Thymus (tissue), 14 donors: Measurements from ENCODE around the gene SLC45A2. TPM values are rescaled to one million over a fixed set of nuclear protein-coding genes. Genes with fewer than 3 reads are reported as not detected.
"Not testable (repeated sequence)": the region's sequence is repeated elsewhere in the genome, so short reads cannot be mapped to it uniquely, and the experiment has no call there.

Source experiments
- DNase-seq, 9 donors: peaks; one replicate each; pipeline ENCODE4 v3.0.0-alpha.2; 2013; ENCODE audit warnings: low spot score in 9 of 9, low read depth in 6 of 9, missing footprints in 1 of 9
- H3K27ac ChIP-seq, 2 donors: one replicate each; pipeline ENCODE4 v1.5.1; 2013; ENCODE audit warnings: control low read depth in 1 of 2, low read depth in 1 of 2, low read length in 1 of 2, mild to moderate bottlenecking in 1 of 2, moderate library complexity in 1 of 2
- H3K27me3 ChIP-seq, 2 donors: one replicate each; pipeline ENCODE4 v1.5.1; 2013; ENCODE audit warnings: low read length in 1 of 2; ENCODE audit not compliant: control insufficient read depth in 2 of 2, insufficient read depth in 1 of 2
- H3K36me3 ChIP-seq, 2 donors: one replicate each; pipeline ENCODE4 v1.5.1; 2013; ENCODE audit warnings: low read length in 1 of 2, mild to moderate bottlenecking in 1 of 2, moderate library complexity in 1 of 2; ENCODE audit not compliant: control insufficient read depth in 2 of 2, insufficient read depth in 2 of 2
- H3K4me1 ChIP-seq, 2 donors: one replicate each; pipeline ENCODE4 v1.5.1; 2013; ENCODE audit warnings: low read length in 2 of 2; ENCODE audit not compliant: control insufficient read depth in 2 of 2, insufficient read depth in 2 of 2
- H3K4me3 ChIP-seq, 2 donors: one replicate each; pipeline ENCODE4 v1.5.1; 2013; ENCODE audit warnings: low read length in 2 of 2, control low read depth in 1 of 2, mild to moderate bottlenecking in 1 of 2
- H3K9me3 ChIP-seq, 2 donors: one replicate each; pipeline ENCODE4 v1.5.1; 2013; ENCODE audit warnings: low read length in 1 of 2, mild to moderate bottlenecking in 1 of 2; ENCODE audit not compliant: control insufficient read depth in 2 of 2, insufficient read depth in 1 of 2
- WGBS: extraction: QIAGEN DNeasy Blood & Tissue Kit; methylation state at CpG from one replicate; pipeline ENCODE4 v1.1.7; 2013; 5-methylcytosine and 5-hydroxymethylcytosine counted together
- long read RNA-seq, 10 donors: transcript quantifications; one replicate each; lab custom pipeline, GENCODE V29; 2026
- polyA plus RNA-seq: library from polyadenylated mRNA; stranded (reverse); fragments of 200-250 nt; gene quantifications from one replicate; pipeline ENCODE4 v1.2.3, GENCODE V29; 2013
- total RNA-seq: library from RNA; stranded (reverse); fragments of 120-200 nt; gene quantifications from one replicate; pipeline ENCODE4 v1.2.4, GENCODE V29; 2013
- donor health status: healthy.

Gene SLC45A2
- total RNA-seq: not detected
- 0.05 TPM for polyA plus RNA-seq
- long read RNA-seq, donor 1: 0 reads
- long read RNA-seq, donor 2: 0 reads
- long read RNA-seq, donor 3: 0 reads
- long read RNA-seq, donor 4: 0 reads
- long read RNA-seq, donor 5: 0 reads
- long read RNA-seq, donor 6: 0 reads
- long read RNA-seq, donor 7: 0 reads
- long read RNA-seq, donor 8: 0 reads
- long read RNA-seq, donor 9: 0 reads
- long read RNA-seq, donor 10: 0 reads

- Histone ChIP-seq H3K4me3 (no peak within 1 kb of the TSS), H3K27me3 (no peaks in the 10 kb centered on the region), H3K27ac (no peak within 1 kb of the TSS), H3K4me1 (no peaks in the 10 kb centered on the region), H3K36me3 (peaks cover 6 to 10% of the 10 kb centered on the region in 2 donors), H3K9me3 (peaks cover 0 to 1% of the 10 kb centered on the region in 2 donors)
- WGBS: 96% methylated on average over 7 of the region's 7 CpGs
- no peak for DNase-seq
Measured at GRCh38 chr5:33984671-33985124, at the start of gene SLC45A2. TSS of gene SLC45A2 (minus strand) at chr5:33984693. CDS start at chr5:33984583, 110 bp downstream.

- H3K4me1 ChIP-seq: no peaks in the 10 kb centered on the region
- H3K36me3 ChIP-seq: peaks cover 14 to 28% of the 10 kb centered on the region in 2 donors
- WGBS: 97% methylated on average over 3 of the region's 3 CpGs
- no peaks in the 10 kb centered on the region for H3K27me3 ChIP-seq
- DNase-seq: no peak
- H3K9me3 ChIP-seq: no peaks in the 10 kb centered on the region
- H3K4me3 ChIP-seq: no peak overlapping the region
- no peak overlapping the region for H3K27ac ChIP-seq
Measured at GRCh38 chr5:34031966-34032365, 47.5 kb upstream of the SLC45A2 start.

- no peak overlapping the region for H3K27ac ChIP-seq
- H3K9me3 ChIP-seq: no peaks in the 10 kb centered on the region
- H3K36me3 ChIP-seq: peaks cover 18 to 28% of the 10 kb centered on the region in 2 donors
- no peak for DNase-seq
- no peak overlapping the region for H3K4me3 ChIP-seq
- no peaks in the 10 kb centered on the region for H3K4me1 ChIP-seq
- 97% methylated on average over 2 of the region's 2 CpGs for WGBS
- H3K27me3 ChIP-seq: no peaks in the 10 kb centered on the region
Measured at GRCh38 chr5:34031117-34031516, 46.6 kb upstream of the SLC45A2 start.

GRCh38 chr5:34030585-34030984 is 46.1 kb upstream of the SLC45A2 start:
- not testable (repeated sequence) for H3K4me1 ChIP-seq, H3K27ac ChIP-seq, DNase-seq, H3K27me3 ChIP-seq, H3K9me3 ChIP-seq, H3K4me3 ChIP-seq
- peaks cover 19 to 28% of the 10 kb centered on the region in 2 donors for H3K36me3 ChIP-seq
- WGBS: 97% methylated on average over 2 of the region's 2 CpGs

- Histone ChIP-seq H3K27me3 (no peaks in the 10 kb centered on the region), H3K9me3 (no peaks in the 10 kb centered on the region), H3K4me1 (no peaks in the 10 kb centered on the region), H3K4me3 (no peak overlapping the region), H3K27ac (no peak overlapping the region), H3K36me3 (peaks cover 13 to 23% of the 10 kb centered on the region in 2 donors)
- DNase-seq: no peak
- 99% methylated on average over 1 of the region's 1 CpG for WGBS
Measured at GRCh38 chr5:34030048-34030447, 45.6 kb upstream of the SLC45A2 start.

- Histone ChIP-seq H3K36me3 (peaks cover 10 to 24% of the 10 kb centered on the region in 2 donors), H3K9me3 (no peaks in the 10 kb centered on the region), H3K4me3 (no peak overlapping the region), H3K27me3 (no peaks in the 10 kb centered on the region), H3K27ac (no peak overlapping the region), H3K4me1 (no peaks in the 10 kb centered on the region)
- WGBS: 92% methylated on average over 3 of the region's 3 CpGs
- no peak for DNase-seq
Measured at GRCh38 chr5:34028349-34028748, 43.9 kb upstream of the SLC45A2 start.

- peaks cover 6 to 20% of the 10 kb centered on the region in 2 donors for H3K36me3 ChIP-seq
- H3K4me3 ChIP-seq: no peak overlapping the region
- H3K4me1 ChIP-seq: peaks cover 5 to 12% of the 10 kb centered on the region in 2 donors
- H3K9me3 ChIP-seq: no peaks in the 10 kb centered on the region
- WGBS: 97% methylated on average over 9 of the region's 9 CpGs
- DNase-seq: no peak
- no peak overlapping the region for H3K27ac ChIP-seq
- no peaks in the 10 kb centered on the region for H3K27me3 ChIP-seq
Measured at GRCh38 chr5:34026089-34026761, 41.7 kb upstream of the SLC45A2 start.

GRCh38 chr5:34022121-34022705 is 37.7 kb upstream of the SLC45A2 start:
- Histone ChIP-seq H3K36me3 (peaks cover 10 to 11% of the 10 kb centered on the region in 2 donors), H3K9me3 (no peaks in the 10 kb centered on the region), H3K27me3 (no peaks in the 10 kb centered on the region), H3K27ac (peak overlapping the region; percentile 27 to 47), H3K4me3 (no peak overlapping the region), H3K4me1 (peaks cover 6 to 12% of the 10 kb centered on the region in 2 donors)
- DNase-seq: peak in 6 of 9 donors; percentile 29 to 85 (median 56)
- WGBS: 3% methylated on average over 2 of the region's 2 CpGs

GRCh38 chr5:34021334-34021733 is 36.8 kb upstream of the SLC45A2 start:
- H3K27me3 ChIP-seq: no peaks in the 10 kb centered on the region
- H3K4me3 ChIP-seq: no peak overlapping the region
- H3K27ac ChIP-seq: no peak overlapping the region
- H3K4me1 ChIP-seq: peaks cover 6 to 12% of the 10 kb centered on the region in 2 donors
- no peaks in the 10 kb centered on the region for H3K9me3 ChIP-seq
- peak in 1 of 9 donors; percentile 41 for DNase-seq
- H3K36me3 ChIP-seq: peaks cover 9 to 11% of the 10 kb centered on the region in 2 donors
- 75% methylated on average over 2 of the region's 2 CpGs for WGBS
